COLO829 (cell line): ENCODE results near the gene CDC42BPB.

ENCODE experiments used
- DNase-seq: peaks from one replicate; pipeline ENCODE4 v3.0.0; 2012; ENCODE audit warnings: low spot score

Gene CDC42BPB

GRCh38 chr14:102914474-102915291, 142.7 kb downstream of the CDC42BPB start:
- no peak for DNase-seq

GRCh38 chr14:102913341-102914211, 143.8 kb downstream of the CDC42BPB start:
- DNase-seq = no peak

GRCh38 chr14:102911991-102912761, 145.2 kb downstream of the CDC42BPB start:
- DNase-seq = no peak

GRCh38 chr14:102911541-102911951, 145.8 kb downstream of the CDC42BPB start:
- DNase-seq = no peak

- DNase-seq = no peak
Observed at GRCh38 chr14:102910442-102910841, 146.9 kb downstream of the CDC42BPB start.

GRCh38 chr14:102909911-102910310, 147.4 kb downstream of the CDC42BPB start:
- DNase-seq = no peak

- DNase-seq = no peak
Observed at GRCh38 chr14:102909462-102909861, 147.9 kb downstream of the CDC42BPB start.

GRCh38 chr14:102908766-102909455, 148.4 kb downstream of the CDC42BPB start:
- no peak for DNase-seq

- DNase-seq = no peak
Observed at GRCh38 chr14:102907980-102908730, 149.2 kb downstream of the CDC42BPB start.

- DNase-seq = no peak
Observed at GRCh38 chr14:102907303-102907844, 150.0 kb downstream of the CDC42BPB start.

- DNase-seq = no peak
Observed at GRCh38 chr14:102906616-102907302, 150.6 kb downstream of the CDC42BPB start.

GRCh38 chr14:102905116-102906108, 151.9 kb downstream of the CDC42BPB start:
- DNase-seq = no peak

GRCh38 chr14:102903889-102904512, 153.3 kb downstream of the CDC42BPB start:
- DNase-seq = no peak

GRCh38 chr14:102903248-102903888, 154.0 kb downstream of the CDC42BPB start:
- DNase-seq = no peak

GRCh38 chr14:102902523-102903247, 154.7 kb downstream of the CDC42BPB start:
- DNase-seq = no peak

GRCh38 chr14:102902086-102902485, 155.3 kb downstream of the CDC42BPB start:
- no peak for DNase-seq

GRCh38 chr14:102901633-102902032, 155.7 kb downstream of the CDC42BPB start:
- DNase-seq = no peak
